ENCODE data around the gene MARCKS. TPM values are rescaled to one million over a fixed set of nuclear protein-coding genes. Genes with fewer than 3 reads are reported as not detected.

Gene MARCKS
- total and polyA plus RNA-seq, 10 of the 15 experiments (the other 5 are each of a cell fraction or from before 2014, with no cell fraction given): 29.0 to 164 (median 74.5) TPM

DNA sequence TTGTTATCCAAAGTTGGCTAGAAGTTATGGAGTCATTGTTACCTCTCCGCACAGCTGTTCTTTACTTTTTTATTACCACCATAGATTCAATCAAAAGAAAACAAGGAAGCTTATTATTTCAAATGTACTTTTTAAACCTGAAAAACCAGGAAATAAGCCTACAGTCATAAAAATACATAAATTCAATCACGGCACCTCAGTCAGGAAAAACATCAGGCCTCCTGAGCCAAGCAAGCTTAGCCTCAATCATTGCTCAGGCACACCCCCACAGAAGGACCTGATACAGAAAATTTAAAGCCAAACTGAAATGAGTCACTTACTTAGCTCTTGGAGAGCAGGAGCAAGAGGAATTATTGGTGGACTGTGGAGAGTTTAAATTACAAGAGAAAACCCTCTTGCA is 44.3 kb downstream of the MARCKS start:
- DNase-seq (ENCODE audit: low read depth, low spot score) (no peak), ATAC-seq (no peak), FAIRE-seq (no peak)
- H3K4me3 ChIP-seq: no peak overlapping the region
- H3K9ac ChIP-seq (ENCODE audit: control insufficient read depth, insufficient read depth, low read length): no peak overlapping the region
- H4K20me1 ChIP-seq (ENCODE audit: control insufficient read depth, insufficient read depth): no peaks in the 10 kb centered on the region
- H3K4me2 ChIP-seq (ENCODE audit: control insufficient read depth, insufficient read depth): no peak overlapping the region
- H3K27me3 ChIP-seq (replicated peaks in 1 of 2; ENCODE audit: control insufficient read depth in 2 of 2, insufficient read depth in 2 of 2, low read length in 1 of 2): no peaks in the 10 kb centered on the region
- no peak overlapping the region for H3K27ac ChIP-seq (ENCODE audit: control insufficient read depth, insufficient read depth)
- no peaks in the 10 kb centered on the region for H3K4me1 ChIP-seq (ENCODE audit: control insufficient read depth, insufficient read depth, low read length)
- no peaks in the 10 kb centered on the region for H3K79me2 ChIP-seq (ENCODE audit: control insufficient read depth, insufficient read depth, low read length)
- WGBS (ENCODE audit: insufficient coverage, insufficient replicate concordance, low lambda C conversion rate, missing lambda C conversion rate): 93% methylated on average over 2 of the region's 2 CpGs
- POLR2A ChIA-PET: no interaction called here
- CTCF ChIA-PET: interaction anchor here (0.7 to 1.2 kb wide), 3 partner anchors 873 to 1024 kb away, joined by 3 to 4 read pairs (median 4); no protein-coding TSS in a partner anchor
- SMC1A ChIA-PET (ENCODE audit: uncharacterized antibody, unreplicated experiment): interaction anchor here (0.9 kb wide), 2 partner anchors 10 to 20 kb away, joined by 3 read pairs; no protein-coding TSS in a partner anchor
- no peak for TF ChIP-seq PML (IDR thresholded peaks at IDR 0.05; ENCODE audit: low read length)
- TF ChIP-seq, protein P1, sequence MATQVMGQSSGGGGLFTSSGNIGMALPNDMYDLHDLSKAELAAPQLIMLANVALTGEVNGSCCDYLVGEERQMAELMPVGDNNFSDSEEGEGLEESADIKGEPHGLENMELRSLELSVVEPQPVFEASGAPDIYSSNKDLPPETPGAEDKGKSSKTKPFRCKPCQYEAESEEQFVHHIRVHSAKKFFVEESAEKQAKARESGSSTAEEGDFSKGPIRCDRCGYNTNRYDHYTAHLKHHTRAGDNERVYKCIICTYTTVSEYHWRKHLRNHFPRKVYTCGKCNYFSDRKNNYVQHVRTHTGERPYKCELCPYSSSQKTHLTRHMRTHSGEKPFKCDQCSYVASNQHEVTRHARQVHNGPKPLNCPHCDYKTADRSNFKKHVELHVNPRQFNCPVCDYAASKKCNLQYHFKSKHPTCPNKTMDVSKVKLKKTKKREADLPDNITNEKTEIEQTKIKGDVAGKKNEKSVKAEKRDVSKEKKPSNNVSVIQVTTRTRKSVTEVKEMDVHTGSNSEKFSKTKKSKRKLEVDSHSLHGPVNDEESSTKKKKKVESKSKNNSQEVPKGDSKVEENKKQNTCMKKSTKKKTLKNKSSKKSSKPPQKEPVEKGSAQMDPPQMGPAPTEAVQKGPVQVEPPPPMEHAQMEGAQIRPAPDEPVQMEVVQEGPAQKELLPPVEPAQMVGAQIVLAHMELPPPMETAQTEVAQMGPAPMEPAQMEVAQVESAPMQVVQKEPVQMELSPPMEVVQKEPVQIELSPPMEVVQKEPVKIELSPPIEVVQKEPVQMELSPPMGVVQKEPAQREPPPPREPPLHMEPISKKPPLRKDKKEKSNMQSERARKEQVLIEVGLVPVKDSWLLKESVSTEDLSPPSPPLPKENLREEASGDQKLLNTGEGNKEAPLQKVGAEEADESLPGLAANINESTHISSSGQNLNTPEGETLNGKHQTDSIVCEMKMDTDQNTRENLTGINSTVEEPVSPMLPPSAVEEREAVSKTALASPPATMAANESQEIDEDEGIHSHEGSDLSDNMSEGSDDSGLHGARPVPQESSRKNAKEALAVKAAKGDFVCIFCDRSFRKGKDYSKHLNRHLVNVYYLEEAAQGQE (IDR thresholded peaks at IDR 0.05; ENCODE audit: low read depth, low read length): no peak
- no peak for TF ChIP-seq GABPA (IDR thresholded peaks at IDR 0.05; ENCODE audit: low read depth)
- TF ChIP-seq, protein P2, sequence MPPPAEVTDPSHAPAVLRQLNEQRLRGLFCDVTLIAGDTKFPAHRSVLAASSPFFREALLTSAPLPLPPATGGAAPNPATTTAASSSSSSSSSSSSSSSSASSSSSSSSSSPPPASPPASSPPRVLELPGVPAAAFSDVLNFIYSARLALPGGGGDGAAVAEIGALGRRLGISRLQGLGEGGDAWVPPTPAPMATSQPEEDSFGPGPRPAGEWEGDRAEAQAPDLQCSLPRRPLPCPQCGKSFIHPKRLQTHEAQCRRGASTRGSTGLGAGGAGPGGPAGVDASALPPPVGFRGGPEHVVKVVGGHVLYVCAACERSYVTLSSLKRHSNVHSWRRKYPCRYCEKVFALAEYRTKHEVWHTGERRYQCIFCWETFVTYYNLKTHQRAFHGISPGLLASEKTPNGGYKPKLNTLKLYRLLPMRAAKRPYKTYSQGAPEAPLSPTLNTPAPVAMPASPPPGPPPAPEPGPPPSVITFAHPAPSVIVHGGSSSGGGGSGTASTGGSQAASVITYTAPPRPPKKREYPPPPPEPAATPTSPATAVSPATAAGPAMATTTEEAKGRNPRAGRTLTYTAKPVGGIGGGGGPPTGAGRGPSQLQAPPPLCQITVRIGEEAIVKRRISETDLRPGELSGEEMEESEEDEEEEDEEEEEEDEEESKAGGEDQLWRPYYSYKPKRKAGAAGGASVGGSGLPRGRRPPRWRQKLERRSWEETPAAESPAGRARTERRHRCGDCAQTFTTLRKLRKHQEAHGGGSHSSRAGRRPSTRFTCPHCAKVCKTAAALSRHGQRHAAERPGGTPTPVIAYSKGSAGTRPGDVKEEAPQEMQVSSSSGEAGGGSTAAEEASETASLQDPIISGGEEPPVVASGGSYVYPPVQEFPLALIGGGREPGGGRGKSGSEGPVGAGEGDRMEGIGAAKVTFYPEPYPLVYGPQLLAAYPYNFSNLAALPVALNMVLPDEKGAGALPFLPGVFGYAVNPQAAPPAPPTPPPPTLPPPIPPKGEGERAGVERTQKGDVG (CRISPR knock-in tag; IDR thresholded peaks at IDR 0.05): no peak
- TF ChIP-seq, protein P3, sequence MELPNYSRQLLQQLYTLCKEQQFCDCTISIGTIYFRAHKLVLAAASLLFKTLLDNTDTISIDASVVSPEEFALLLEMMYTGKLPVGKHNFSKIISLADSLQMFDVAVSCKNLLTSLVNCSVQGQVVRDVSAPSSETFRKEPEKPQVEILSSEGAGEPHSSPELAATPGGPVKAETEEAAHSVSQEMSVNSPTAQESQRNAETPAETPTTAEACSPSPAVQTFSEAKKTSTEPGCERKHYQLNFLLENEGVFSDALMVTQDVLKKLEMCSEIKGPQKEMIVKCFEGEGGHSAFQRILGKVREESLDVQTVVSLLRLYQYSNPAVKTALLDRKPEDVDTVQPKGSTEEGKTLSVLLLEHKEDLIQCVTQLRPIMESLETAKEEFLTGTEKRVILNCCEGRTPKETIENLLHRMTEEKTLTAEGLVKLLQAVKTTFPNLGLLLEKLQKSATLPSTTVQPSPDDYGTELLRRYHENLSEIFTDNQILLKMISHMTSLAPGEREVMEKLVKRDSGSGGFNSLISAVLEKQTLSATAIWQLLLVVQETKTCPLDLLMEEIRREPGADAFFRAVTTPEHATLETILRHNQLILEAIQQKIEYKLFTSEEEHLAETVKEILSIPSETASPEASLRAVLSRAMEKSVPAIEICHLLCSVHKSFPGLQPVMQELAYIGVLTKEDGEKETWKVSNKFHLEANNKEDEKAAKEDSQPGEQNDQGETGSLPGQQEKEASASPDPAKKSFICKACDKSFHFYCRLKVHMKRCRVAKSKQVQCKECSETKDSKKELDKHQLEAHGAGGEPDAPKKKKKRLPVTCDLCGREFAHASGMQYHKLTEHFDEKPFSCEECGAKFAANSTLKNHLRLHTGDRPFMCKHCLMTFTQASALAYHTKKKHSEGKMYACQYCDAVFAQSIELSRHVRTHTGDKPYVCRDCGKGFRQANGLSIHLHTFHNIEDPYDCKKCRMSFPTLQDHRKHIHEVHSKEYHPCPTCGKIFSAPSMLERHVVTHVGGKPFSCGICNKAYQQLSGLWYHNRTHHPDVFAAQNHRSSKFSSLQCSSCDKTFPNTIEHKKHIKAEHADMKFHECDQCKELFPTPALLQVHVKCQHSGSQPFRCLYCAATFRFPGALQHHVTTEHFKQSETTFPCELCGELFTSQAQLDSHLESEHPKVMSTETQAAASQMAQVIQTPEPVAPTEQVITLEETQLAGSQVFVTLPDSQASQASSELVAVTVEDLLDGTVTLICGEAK (IDR thresholded peaks at IDR 0.05; ENCODE audit: borderline replicate concordance): no peak
- TF ChIP-seq ZNF24 (IDR thresholded peaks at IDR 0.05): no peak
- TF ChIP-seq ETV6 (conservative IDR thresholded peaks at IDR 0.05 in 1 of 2, IDR thresholded peaks at IDR 0.05 in 1 of 2; ENCODE audit: borderline replicate concordance in 1 of 2, low read depth in 1 of 2): no peak
- no peak for TF ChIP-seq SUZ12 (IDR thresholded peaks at IDR 0.05; ENCODE audit: unreplicated experiment)
- TF ChIP-seq, protein P4, sequence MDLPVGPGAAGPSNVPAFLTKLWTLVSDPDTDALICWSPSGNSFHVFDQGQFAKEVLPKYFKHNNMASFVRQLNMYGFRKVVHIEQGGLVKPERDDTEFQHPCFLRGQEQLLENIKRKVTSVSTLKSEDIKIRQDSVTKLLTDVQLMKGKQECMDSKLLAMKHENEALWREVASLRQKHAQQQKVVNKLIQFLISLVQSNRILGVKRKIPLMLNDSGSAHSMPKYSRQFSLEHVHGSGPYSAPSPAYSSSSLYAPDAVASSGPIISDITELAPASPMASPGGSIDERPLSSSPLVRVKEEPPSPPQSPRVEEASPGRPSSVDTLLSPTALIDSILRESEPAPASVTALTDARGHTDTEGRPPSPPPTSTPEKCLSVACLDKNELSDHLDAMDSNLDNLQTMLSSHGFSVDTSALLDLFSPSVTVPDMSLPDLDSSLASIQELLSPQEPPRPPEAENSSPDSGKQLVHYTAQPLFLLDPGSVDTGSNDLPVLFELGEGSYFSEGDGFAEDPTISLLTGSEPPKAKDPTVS (IDR thresholded peaks at IDR 0.05; ENCODE audit: low read depth, low read length): no peak
- no peak for TF ChIP-seq HDAC6 (IDR thresholded peaks at IDR 0.05; ENCODE audit: unreplicated experiment)
- no peaks in the 10 kb centered on the region for H3K36me3 ChIP-seq (ENCODE audit: control insufficient read depth in 2 of 2, insufficient read depth in 2 of 2, low read length in 1 of 2)
- intact Hi-C loops (cut with micrococcal nuclease; ENCODE audit: unreplicated experiment) (loop anchor here (10.0 kb wide), 1 partner anchor 1717 kb away; no protein-coding TSS in a partner anchor), in situ Hi-C loops (cut with MboI) (loop anchor here (25.0 kb wide), 1 partner anchor 1714 kb away; no protein-coding TSS in a partner anchor)
- H3K9me3 ChIP-seq (replicated peaks; ENCODE audit: control insufficient read depth, insufficient read depth, low read length): no peaks in the 10 kb centered on the region
- RAD21 ChIA-PET (ENCODE audit: unreplicated experiment): no interaction called here
- no peak overlapping the region for H2AFZ ChIP-seq (ENCODE audit: control insufficient read depth, low read depth, low read length)
- BruUV-seq (replicated peaks): no TSS peak
